ENCODE results near the gene RNU1-2.
"Not testable (repeated sequence)": the region's sequence is repeated elsewhere in the genome, so short reads cannot be mapped to it uniquely, and the experiment has no call there.

DNA sequence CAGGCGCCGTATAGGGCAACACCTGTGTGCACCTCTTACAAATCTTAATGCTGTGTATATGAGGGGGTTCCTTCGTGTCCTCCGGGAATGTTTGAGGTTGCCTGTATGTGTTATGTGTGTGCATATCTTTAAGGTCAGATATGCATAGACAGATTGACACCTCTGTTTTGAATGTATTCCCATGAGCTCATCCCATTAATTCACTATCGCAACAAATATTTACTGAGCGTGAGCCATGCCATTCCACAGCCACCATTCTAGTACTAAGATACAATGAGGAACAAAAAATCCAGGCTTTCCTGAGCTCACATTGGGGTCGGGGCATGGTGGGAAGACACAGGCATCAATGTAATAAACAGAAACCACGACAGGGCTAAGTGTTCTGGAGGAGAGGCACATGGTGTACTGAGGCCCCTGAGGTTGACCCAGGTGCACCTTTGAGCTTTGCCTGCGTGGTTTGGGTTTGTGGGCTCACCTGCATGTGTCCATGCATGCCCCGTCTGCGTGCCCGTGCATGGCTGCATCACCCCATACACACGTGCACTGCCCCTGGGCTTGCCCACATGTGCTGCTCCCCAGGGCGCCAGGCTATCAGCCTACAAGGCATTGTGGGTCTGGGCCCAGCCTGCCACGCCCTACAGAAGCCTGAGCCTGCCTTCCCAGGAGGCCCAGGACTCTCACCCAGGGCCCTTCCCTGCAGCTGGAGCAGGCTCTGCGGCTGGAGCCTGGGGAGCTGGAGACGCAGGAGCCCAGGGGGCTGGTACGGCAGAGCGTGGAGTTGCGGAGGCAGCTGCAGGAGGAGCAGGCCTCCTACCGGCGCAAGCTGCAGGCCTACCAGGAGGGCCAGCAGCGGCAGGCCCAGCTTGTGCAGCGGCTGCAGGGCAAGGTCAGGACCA is 33.6 kb downstream of the RNU1-2 start:
- TF ChIP-seq, protein P1, sequence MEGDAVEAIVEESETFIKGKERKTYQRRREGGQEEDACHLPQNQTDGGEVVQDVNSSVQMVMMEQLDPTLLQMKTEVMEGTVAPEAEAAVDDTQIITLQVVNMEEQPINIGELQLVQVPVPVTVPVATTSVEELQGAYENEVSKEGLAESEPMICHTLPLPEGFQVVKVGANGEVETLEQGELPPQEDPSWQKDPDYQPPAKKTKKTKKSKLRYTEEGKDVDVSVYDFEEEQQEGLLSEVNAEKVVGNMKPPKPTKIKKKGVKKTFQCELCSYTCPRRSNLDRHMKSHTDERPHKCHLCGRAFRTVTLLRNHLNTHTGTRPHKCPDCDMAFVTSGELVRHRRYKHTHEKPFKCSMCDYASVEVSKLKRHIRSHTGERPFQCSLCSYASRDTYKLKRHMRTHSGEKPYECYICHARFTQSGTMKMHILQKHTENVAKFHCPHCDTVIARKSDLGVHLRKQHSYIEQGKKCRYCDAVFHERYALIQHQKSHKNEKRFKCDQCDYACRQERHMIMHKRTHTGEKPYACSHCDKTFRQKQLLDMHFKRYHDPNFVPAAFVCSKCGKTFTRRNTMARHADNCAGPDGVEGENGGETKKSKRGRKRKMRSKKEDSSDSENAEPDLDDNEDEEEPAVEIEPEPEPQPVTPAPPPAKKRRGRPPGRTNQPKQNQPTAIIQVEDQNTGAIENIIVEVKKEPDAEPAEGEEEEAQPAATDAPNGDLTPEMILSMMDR (conservative IDR thresholded peaks at IDR 0.05; ENCODE audit: low read length): not testable (repeated sequence)
- TF ChIP-seq EZH2phosphoT487 (IDR thresholded peaks at IDR 0.05; ENCODE audit: borderline replicate concordance): not testable (repeated sequence)
